A549 (cell line): Measurements from ENCODE around the gene SPDYE4. TPM values are rescaled to one million over a fixed set of nuclear protein-coding genes. Genes with fewer than 3 reads are reported as not detected.

Source experiments
- ATAC-seq, 2 experiments: fragments of 200-7000 bp in 1 of 2; fragments of >200 bp in 1 of 2; cut with Nextera tagmentation in 1 of 2; cut with Tn5 transposase in 1 of 2; 3 replicates each; pipeline versions ENCODE4 v1.8.0 to v1.9.1; 2018 to 2020; ENCODE audit warnings: mild to moderate bottlenecking in 1 of 2, moderate library complexity in 1 of 2
- CTCF ChIA-PET: fragments of 300-600 bp; sonication (Branson Sonifier 250); formaldehyde crosslinking; extraction: SDS; loops from one replicate; lab custom pipeline; 2021; ENCODE audit warnings: antibody characterized with exemption, inconsistent platforms; lab: Yijun Ruan, JAX
- POLR2A ChIA-PET: fragments of 350-600 bp; formaldehyde crosslinking; extraction: SDS; loops from one replicate; lab custom pipeline; 2021; ENCODE audit warnings: antibody characterized with exemption, inconsistent platforms; lab: Yijun Ruan, JAX
- DNase-seq, 2 experiments: peaks; one replicate each; pipeline versions ENCODE4 v3.0.0 to v3.0.0-alpha.2; 2011 to 2016; ENCODE audit warnings: low read depth in 1 of 2, low spot score in 1 of 2
- FAIRE-seq: peaks from 2 replicates; lab custom pipeline; 2011; peaks lifted over from hg19 to GRCh38; lab: Jason Lieb, UNC
- H3K27ac ChIP-seq, 2 experiments: fragments of >200 bp; sonication (Bioruptor Twin); formaldehyde crosslinking; 3 replicates each; pipeline ENCODE4 v1.5.1; 2016 to 2017
- H3K4me1 ChIP-seq: fragments of >200 bp; sonication (Bioruptor Twin); formaldehyde crosslinking; 3 replicates; pipeline ENCODE4 v1.6.1; 2016
- H3K4me2 ChIP-seq: fragments of >200 bp; sonication (Bioruptor Twin); formaldehyde crosslinking; 3 replicates; pipeline ENCODE4 v1.6.1; 2016
- H3K4me3 ChIP-seq: fragments of >200 bp; sonication (Bioruptor Twin); formaldehyde crosslinking; 3 replicates; pipeline ENCODE4 v1.5.1; 2016
- H3K9me3 ChIP-seq: fragments of >200 bp; sonication (Bioruptor Twin); formaldehyde crosslinking; 3 replicates; pipeline ENCODE4 v1.6.1; 2016
- CHD4 ChIP-seq: fragments of 200-600 bp; sonication (generic); IDR thresholded peaks from 2 replicates; pipeline ENCODE4 v1.6.1; 2016; ENCODE audit warnings: antibody characterized with exemption, mild to moderate bottlenecking, borderline replicate concordance
- CTCF ChIP-seq: fragments of >200 bp; sonication (Bioruptor Twin); formaldehyde crosslinking; IDR thresholded peaks from 3 replicates; pipeline ENCODE4 v1.5.1; 2016
- E2F6 ChIP-seq: IDR thresholded peaks from 2 replicates; pipeline ENCODE4 v1.6.1; 2012; ENCODE audit warnings: low read depth, borderline replicate concordance
- EP300 ChIP-seq, 2 experiments: fragments of >200 bp; sonication (Bioruptor Twin); formaldehyde crosslinking; IDR thresholded peaks; 2 replicates in 1 of 2; 3 replicates in 1 of 2; pipeline ENCODE4 v1.6.1; 2016 to 2017
- KDM5A ChIP-seq: fragments of 200-600 bp; sonication (generic); IDR thresholded peaks from 2 replicates; pipeline ENCODE4 v1.6.1; 2016; ENCODE audit warnings: antibody characterized with exemption, mild to moderate bottlenecking
- MAFK ChIP-seq: fragments of 450-650 bp; IDR thresholded peaks from 2 replicates; pipeline ENCODE4 v1.6.1; 2014; ENCODE audit not compliant: partially characterized antibody
- MAZ ChIP-seq: fragments of 150-350 bp; IDR thresholded peaks from 2 replicates; pipeline ENCODE4 v1.6.1; 2014; ENCODE audit warnings: antibody characterized with exemption, low read depth, low read length, borderline replicate concordance
- PBX3 ChIP-seq: IDR thresholded peaks from 2 replicates; pipeline ENCODE4 v1.6.1; 2012
- POLR2AphosphoS2 ChIP-seq: conservative IDR thresholded peaks from 2 replicates; pipeline ENCODE4 v1.6.1; 2012; ENCODE audit warnings: low read length, improper control_type of control experiment, inconsistent platforms
- RAD21 ChIP-seq, 2 experiments: fragments of >200 bp in 1 of 2; sonication (Bioruptor Twin) in 1 of 2; formaldehyde crosslinking in 1 of 2; IDR thresholded peaks in 1 of 2; conservative IDR thresholded peaks in 1 of 2; 2 replicates in 1 of 2; 3 replicates in 1 of 2; pipeline ENCODE4 v1.6.1; 2012 to 2018; ENCODE audit warnings: inconsistent platforms in 1 of 2
- RCOR1 ChIP-seq: fragments of 150-350 bp; IDR thresholded peaks from 2 replicates; pipeline ENCODE4 v1.6.1; 2014; ENCODE audit warnings: antibody characterized with exemption, low read length, low read depth
- REST ChIP-seq: fragments of 200-600 bp; sonication (generic); IDR thresholded peaks from 2 replicates; pipeline ENCODE4 v1.6.1; 2016; ENCODE audit warnings: antibody characterized with exemption, mild to moderate bottlenecking, moderate library complexity
- SMC3 ChIP-seq: fragments of >200 bp; sonication (Bioruptor Twin); formaldehyde crosslinking; IDR thresholded peaks from 3 replicates; pipeline ENCODE4 v1.6.1; 2018; ENCODE audit warnings: inconsistent platforms
- ZFP36 ChIP-seq: fragments of 450-650 bp; IDR thresholded peaks from 2 replicates; pipeline ENCODE4 v1.6.1; 2014; ENCODE audit warnings: borderline replicate concordance; ENCODE audit not compliant: partially characterized antibody
- WGBS: methylation state at CpG from one replicate; pipeline ENCODE4 v1.1.6; 2017; ENCODE audit errors: missing lambda C conversion rate; 5-methylcytosine and 5-hydroxymethylcytosine counted together
- polyA plus RNA-seq, 4 experiments: library from polyadenylated mRNA; depleted of rRNA in 3 of 4; stranded (reverse); fragments of >200 nt; fragmentation: RNase III in 1 of 4; extraction: RNeasy Plus Mini Kit Qiagen cat#74134 plus additional on column Dnase treatment in 1 of 4; gene quantifications; 2 replicates in 3 of 4; 3 replicates in 1 of 4; pipeline ENCODE4 v1.2.3, GENCODE V29; 2011 to 2017

Gene SPDYE4
- polyA plus RNA-seq, 2 of the 4 experiments (the other 2 are of a cell fraction): not detected

GRCh38 chr17:8746501-8747236, 11.7 kb downstream of the SPDYE4 start:
- Histone ChIP-seq H3K4me1 (no peaks in the 10 kb centered on the region; the same call in 2 of the 3 replicates), H3K4me2 (peak overlapping the region; percentile 91), H3K4me3 (peak overlapping the region; percentile 54), H3K27ac (peak overlapping the region in 1 of 2 experiments; percentile 69; a peak in 2 of 6 replicates), H3K9me3 (no peaks in the 10 kb centered on the region)
- ChIA-PET CTCF (interaction anchor here (0.6 to 4.3 kb wide), 66 partner anchors 9 to 774 kb away, joined by 3 to 112 read pairs (median 5); partner anchors contain the start of genes HES7, KRABD2, MYH10 and NDEL1), POLR2A (interaction anchor here (0.7 to 1.5 kb wide), 2 partner anchors 10 to 363 kb away, joined by 3 to 12 read pairs; no protein-coding TSS in a partner anchor)
- TF ChIP-seq RCOR1 (no peak), MAZ (no peak), POLR2AphosphoS2 (no peak), PBX3 (no peak), MAFK (no peak), REST (no peak), E2F6 (no peak)
- ATAC-seq (peak; percentile 32 to 42), DNase-seq (peak in 1 of 2 experiments; percentile 39), FAIRE-seq (peak; percentile 39)
- WGBS: 15% methylated on average over 9 of the region's 9 CpGs

- FAIRE-seq (no peak), ATAC-seq (peak; percentile 85 to 95), DNase-seq (peak; percentile 68 to 85)
- 2% methylated on average over 49 of the region's 70 CpGs for WGBS
- no peaks in the 10 kb centered on the region; the same call in 2 of the 3 replicates for H3K4me1 ChIP-seq
- peak overlapping the region; percentile 91 for H3K4me2 ChIP-seq
- peak overlapping the region; percentile 12 to 69; a peak in 5 of 6 replicates for H3K27ac ChIP-seq
- no peaks in the 10 kb centered on the region for H3K9me3 ChIP-seq
- ChIA-PET CTCF (interaction anchor here (0.5 to 4.3 kb wide), 73 partner anchors 9 to 622 kb away, joined by 3 to 112 read pairs (median 4); partner anchors contain the start of genes HES7, KRABD2, MYH10 and NDEL1), POLR2A (interaction anchor here (0.7 to 1.5 kb wide), 3 partner anchors 9 to 362 kb away, joined by 3 to 12 read pairs (median 3); partner anchors contain the start of gene NDEL1)
- TF ChIP-seq EP300 (IDR thresholded peaks at IDR 0.05) (no peak), CTCF (peak; percentile 99), CHD4 (peak; percentile 28; the same call in 1 of the 2 replicates), ZFP36 (peak; percentile 58), RAD21 (conservative IDR thresholded peaks at IDR 0.05 in 1 of 2, IDR thresholded peaks at IDR 0.05 in 1 of 2) (peak; percentile 85 to 100), MAFK (no peak), RCOR1 (no peak), KDM5A (peak; percentile 67; the same call in 1 of the 2 replicates), SMC3 (peak; percentile 96)
- H3K4me3 ChIP-seq: peak overlapping the region; percentile 54
These were observed 12.5 kb downstream of the SPDYE4 start for GRCh38 chr17:8745586-8746500.
